NCI-H1930 (cell line): ENCODE measurements around the gene CPT1A.

Source experiments
- DNase-seq, 2 experiments: peaks; one replicate each; lab custom pipeline; 2025; lab: John Stamatoyannopoulos, UW

Gene CPT1A

DNA sequence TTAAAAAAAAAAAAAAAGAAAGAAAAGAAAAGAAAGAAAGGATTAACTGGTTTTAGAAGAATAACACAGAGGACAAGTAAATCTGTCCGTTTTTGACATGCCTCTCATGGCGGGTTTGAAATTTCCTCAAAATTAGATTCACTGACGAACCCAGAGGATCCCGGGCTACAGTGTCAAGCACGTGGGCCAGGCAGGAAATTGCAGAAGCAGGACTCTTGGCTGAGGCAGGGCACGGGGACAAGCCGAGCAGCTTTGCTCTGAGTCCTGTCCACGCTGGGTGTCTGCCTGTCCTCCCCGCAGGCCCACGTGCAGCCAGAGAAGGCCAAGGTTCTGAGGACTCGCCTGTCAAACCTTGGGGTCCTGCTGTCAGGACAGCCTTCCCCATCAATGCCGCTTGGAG lies 132.7 kb downstream of the CPT1A start:
- DNase-seq = no peak

- no peak for DNase-seq
These were observed 134.2 kb downstream of the CPT1A start for GRCh38 chr11:68707527-68707926.

GRCh38 chr11:68704887-68705286 lies 136.8 kb downstream of the CPT1A start:
- no peak for DNase-seq
